OCI-LY1 (cell line): Measurements from ENCODE around the gene PRKG1.

Experiments
- H2AFZ ChIP-seq: fragments of 200-600 bp; sonication (generic), shearing (Covaris generic); 2 replicates; pipeline ENCODE4 v1.6.0; 2014; ENCODE audit warnings: antibody characterized with exemption, mild to moderate bottlenecking, low read length
- H3F3A ChIP-seq: fragments of 200-600 bp; sonication (generic), shearing (Covaris generic); 2 replicates; pipeline ENCODE4 v1.6.0; 2014; ENCODE audit warnings: mild to moderate bottlenecking, antibody characterized with exemption, low read length, moderate library complexity; ENCODE audit not compliant: insufficient read depth
- H3K27ac ChIP-seq: fragments of 200-600 bp; sonication (generic); 2 replicates; pipeline ENCODE4 v1.5.1; 2014; ENCODE audit warnings: low read length, mixed run types, mild to moderate bottlenecking, low read depth; ENCODE audit not compliant: poor library complexity, severe bottlenecking
- H3K27me3 ChIP-seq: fragments of 200-600 bp; sonication (generic); 2 replicates; pipeline ENCODE4 v1.6.0; 2014; ENCODE audit warnings: antibody characterized with exemption, mild to moderate bottlenecking, low read length, moderate library complexity; ENCODE audit not compliant: insufficient read depth
- H3K36me3 ChIP-seq: fragments of 200-600 bp; sonication (generic); 2 replicates; pipeline ENCODE4 v1.6.1; 2014; ENCODE audit warnings: mild to moderate bottlenecking, antibody characterized with exemption, low read length, moderate library complexity, mixed read lengths; ENCODE audit not compliant: insufficient read depth
- H3K4me1 ChIP-seq: fragments of 200-600 bp; sonication (generic); 2 replicates; pipeline ENCODE4 v1.5.1; 2014; ENCODE audit warnings: mild to moderate bottlenecking, low read length, moderate library complexity; ENCODE audit not compliant: insufficient read depth, severe bottlenecking
- H3K4me2 ChIP-seq: fragments of 200-600 bp; sonication (generic), shearing (Covaris generic); 2 replicates; pipeline ENCODE4 v1.6.1; 2014; ENCODE audit warnings: low read length
- H3K4me3 ChIP-seq: fragments of 200-600 bp; sonication (generic); 2 replicates; pipeline ENCODE4 v1.5.1; 2014; ENCODE audit warnings: low read length, low read depth, mild to moderate bottlenecking, mixed read lengths; ENCODE audit not compliant: poor library complexity, severe bottlenecking
- H3K79me2 ChIP-seq: fragments of 200-600 bp; shearing (Covaris generic); 2 replicates; pipeline ENCODE4 v1.6.1; 2016; ENCODE audit warnings: mixed run types, low read length, mixed read lengths; ENCODE audit not compliant: insufficient read depth
- H3K9ac ChIP-seq: fragments of 200-600 bp; sonication (generic), shearing (Covaris generic); 2 replicates; pipeline ENCODE4 v1.6.1; 2014; ENCODE audit warnings: mild to moderate bottlenecking, low read length, mixed read lengths
- H3K9me2 ChIP-seq: fragments of 200-600 bp; sonication (generic), shearing (Covaris generic); 2 replicates; pipeline ENCODE4 v1.6.1; 2014; ENCODE audit warnings: low read depth, mild to moderate bottlenecking, low read length, mixed read lengths
- H3K9me3 ChIP-seq: fragments of 200-600 bp; shearing (Covaris generic); 2 replicates; pipeline ENCODE4 v1.6.1; 2014; ENCODE audit warnings: low read length, mixed read lengths
- H4K20me1 ChIP-seq: fragments of 200-600 bp; sonication (generic), shearing (Covaris generic); 2 replicates; pipeline ENCODE4 v1.6.0; 2016; ENCODE audit warnings: mild to moderate bottlenecking, low read length; ENCODE audit not compliant: insufficient read depth
- CTCF ChIP-seq: fragments of 200-600 bp; sonication (generic), shearing (Covaris generic); IDR thresholded peaks from 2 replicates; pipeline ENCODE4 v1.5.1; 2017; ENCODE audit warnings: mild to moderate bottlenecking, antibody characterized with exemption, low read length, moderate library complexity, mixed read lengths
- EZH2 ChIP-seq: fragments of 200-600 bp; sonication (generic), shearing (Covaris generic); IDR thresholded peaks from 2 replicates; pipeline ENCODE4 v1.8.0; 2017; ENCODE audit warnings: borderline replicate concordance, mixed run types, mild to moderate bottlenecking, antibody characterized with exemption, low read length, moderate library complexity, mixed read lengths

PRKG1 gene

GRCh38 chr10:51635436-51635835 is 561.1 kb downstream of the PRKG1 start:
- Histone ChIP-seq H3K4me1 (no peaks in the 10 kb centered on the region), H3K79me2 (no peaks in the 10 kb centered on the region), H3K9ac (no peak overlapping the region), H3K4me2 (no peak overlapping the region), H3K9me2 (no peaks in the 10 kb centered on the region), H2AFZ (no peak overlapping the region), H3K4me3 (no peak overlapping the region), H3K9me3 (no peaks in the 10 kb centered on the region), H3K36me3 (no peaks in the 10 kb centered on the region), H4K20me1 (no peaks in the 10 kb centered on the region), H3F3A (no peaks in the 10 kb centered on the region), H3K27ac (no peak overlapping the region), H3K27me3 (no peaks in the 10 kb centered on the region)
- TF ChIP-seq CTCF (no peak), EZH2 (no peak)

- Histone ChIP-seq H3K4me3 (no peak overlapping the region), H3K27me3 (no peaks in the 10 kb centered on the region), H3K79me2 (no peaks in the 10 kb centered on the region), H3K9me3 (no peaks in the 10 kb centered on the region), H3K9me2 (no peaks in the 10 kb centered on the region), H2AFZ (no peak overlapping the region), H3K27ac (no peak overlapping the region), H3K4me2 (no peak overlapping the region), H3K9ac (no peak overlapping the region), H3K4me1 (no peaks in the 10 kb centered on the region), H4K20me1 (no peaks in the 10 kb centered on the region), H3F3A (no peaks in the 10 kb centered on the region), H3K36me3 (no peaks in the 10 kb centered on the region)
- TF ChIP-seq CTCF: no peak
- no peak for TF ChIP-seq EZH2
Measured at GRCh38 chr10:51638211-51638610, 563.9 kb downstream of the PRKG1 start.

GRCh38 chr10:51638737-51639136 is 564.5 kb downstream of the PRKG1 start:
- H3K9me2 ChIP-seq: no peaks in the 10 kb centered on the region
- no peak overlapping the region for H3K4me3 ChIP-seq
- no peaks in the 10 kb centered on the region for H3F3A ChIP-seq
- no peaks in the 10 kb centered on the region for H3K36me3 ChIP-seq
- H3K27ac ChIP-seq: no peak overlapping the region
- no peak for TF ChIP-seq CTCF
- no peak overlapping the region for H3K4me2 ChIP-seq
- H3K27me3 ChIP-seq: no peaks in the 10 kb centered on the region
- no peaks in the 10 kb centered on the region for H3K4me1 ChIP-seq
- H3K9ac ChIP-seq: no peak overlapping the region
- no peaks in the 10 kb centered on the region for H3K9me3 ChIP-seq
- H2AFZ ChIP-seq: no peak overlapping the region
- no peaks in the 10 kb centered on the region for H3K79me2 ChIP-seq
- H4K20me1 ChIP-seq: no peaks in the 10 kb centered on the region
